T-helper 2 cell treated with Interferon-gamma antibody and Interleukin-4, amounts not matched to agents 100 ng/mL and 5 ng/mL, for 36 hours (primary cell): ENCODE data around the gene ADAM23. TPM values are rescaled to one million over a fixed set of nuclear protein-coding genes. Genes with fewer than 3 reads are reported as not detected.

Source experiments
- intact Hi-C: fragments of 100-400 bp; cut with micrococcal nuclease; formaldehyde crosslinking; loops from one replicate; pipeline ENCODE4 v1.15.1; 2023
- total RNA-seq: library from RNA; stranded (reverse); gene quantifications from 2 replicates; pipeline ENCODE4 v1.2.3, GENCODE V29; 2022

ADAM23 gene
- total RNA-seq, 1 donor from 2014 or later, result 0.18 TPM

DNA sequence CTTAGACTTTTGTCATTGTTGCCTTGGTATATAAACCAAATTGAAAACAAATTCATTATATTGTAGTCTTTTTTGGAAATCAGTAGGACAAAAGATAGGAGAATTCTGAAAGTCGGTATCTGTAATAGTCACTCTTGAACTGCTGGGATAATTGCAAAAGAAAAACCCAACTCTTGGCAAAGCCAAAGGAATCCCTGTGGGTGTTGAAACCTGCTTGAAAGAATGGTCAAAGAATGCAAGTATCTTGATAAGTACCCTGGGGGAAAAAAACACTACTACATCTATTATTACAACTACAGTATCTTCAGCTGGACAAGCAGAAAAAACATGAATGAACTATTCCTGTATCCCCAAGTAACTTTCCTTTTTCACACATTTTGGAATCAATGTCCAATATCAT, 191.7 kb downstream of the ADAM23 start:
- intact Hi-C loops, result no loop called here

DNA sequence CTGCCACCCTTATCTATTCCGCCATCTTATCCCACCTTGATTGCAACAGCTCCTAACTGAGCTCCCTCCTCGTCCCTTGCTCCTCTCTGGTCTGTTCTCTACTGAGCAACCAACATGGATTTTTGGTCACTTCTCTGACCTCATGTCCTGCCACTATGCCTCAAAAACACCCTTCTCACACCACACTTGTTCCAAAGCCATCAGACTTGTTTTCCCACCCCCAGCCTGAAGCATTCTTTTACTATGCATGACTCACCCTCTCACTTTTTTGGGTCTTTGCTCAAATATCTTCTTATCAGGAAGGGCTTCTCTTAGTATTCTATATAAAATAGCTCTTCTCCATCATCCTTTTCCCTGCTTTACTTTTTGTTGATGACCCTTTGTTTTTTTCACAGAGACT, 196.3 kb downstream of the ADAM23 start:
- intact Hi-C loops, result no loop called here

DNA sequence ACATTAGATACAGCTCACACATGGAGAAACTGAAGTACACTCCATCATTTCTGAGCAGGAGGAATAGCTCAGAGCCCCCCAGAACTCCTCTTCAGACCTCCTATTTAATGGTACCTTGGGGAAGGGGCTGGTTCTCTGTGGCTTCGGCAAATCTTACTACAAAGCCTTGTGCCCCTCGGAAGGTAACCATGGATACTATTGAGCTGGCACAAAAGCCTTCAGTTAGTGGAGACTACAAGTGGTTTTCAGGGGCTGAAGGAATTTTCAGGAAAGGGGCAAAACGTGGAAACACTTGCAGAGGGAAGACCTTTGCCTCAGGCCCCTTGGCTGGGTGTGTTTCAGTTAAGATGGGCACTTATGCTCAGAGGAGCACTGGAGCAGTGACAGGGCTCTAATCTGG, 197.9 kb downstream of the ADAM23 start:
- intact Hi-C loops, result no loop called here

DNA sequence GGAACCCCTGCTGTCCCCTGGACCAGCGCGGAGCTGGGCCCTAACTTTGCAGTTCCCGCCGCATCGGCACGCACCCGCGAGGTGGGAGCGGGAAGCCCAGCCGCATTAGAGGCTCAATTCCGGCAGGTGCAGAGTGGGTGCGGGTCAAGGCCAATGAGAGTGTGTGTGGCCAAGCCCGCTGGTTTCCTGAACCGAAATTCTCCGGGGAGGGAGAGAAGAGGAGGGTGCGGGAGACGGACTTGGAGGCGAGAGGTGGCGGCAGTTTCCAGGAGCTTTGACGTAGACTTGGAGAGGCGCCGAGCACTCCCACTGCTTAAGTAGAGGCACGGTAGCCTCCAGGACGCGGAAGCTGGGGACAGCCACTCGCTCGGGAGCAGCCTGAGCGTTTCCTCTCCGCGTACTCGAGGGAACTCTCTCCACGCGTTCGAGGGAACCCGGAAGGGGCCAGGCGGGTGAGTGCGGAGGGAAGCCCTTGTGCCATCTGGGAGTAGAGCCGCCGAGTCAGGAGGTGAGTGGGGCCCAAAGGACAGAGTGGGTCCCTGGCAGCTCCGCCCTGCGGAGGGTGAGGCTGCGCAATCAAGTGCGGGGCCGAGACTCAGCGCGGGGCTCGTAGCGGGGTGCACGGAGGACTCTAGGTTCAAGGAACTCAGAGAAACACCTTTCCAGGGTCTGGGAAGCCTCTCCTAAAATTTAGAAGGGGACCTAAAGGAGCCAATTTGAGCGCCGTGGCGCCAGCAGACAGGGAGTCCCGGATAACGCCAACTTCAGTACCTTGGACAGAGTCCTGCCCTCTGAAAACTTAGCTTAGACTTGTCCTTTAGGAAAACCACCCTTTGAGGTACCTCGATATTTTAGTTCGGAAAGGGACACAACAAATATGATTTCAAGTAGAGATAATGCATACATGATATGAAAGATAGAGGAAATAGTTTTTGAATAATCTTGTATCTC, 199.0 kb downstream of the ADAM23 start, which contains the start of gene FAM237A:
Gene FAM237A (plus strand): TSS at position 413 of the 951 bp plus-strand sequence. CDS start 1,750 bp downstream, outside the sequence.
- intact Hi-C loops, result no loop called here

DNA sequence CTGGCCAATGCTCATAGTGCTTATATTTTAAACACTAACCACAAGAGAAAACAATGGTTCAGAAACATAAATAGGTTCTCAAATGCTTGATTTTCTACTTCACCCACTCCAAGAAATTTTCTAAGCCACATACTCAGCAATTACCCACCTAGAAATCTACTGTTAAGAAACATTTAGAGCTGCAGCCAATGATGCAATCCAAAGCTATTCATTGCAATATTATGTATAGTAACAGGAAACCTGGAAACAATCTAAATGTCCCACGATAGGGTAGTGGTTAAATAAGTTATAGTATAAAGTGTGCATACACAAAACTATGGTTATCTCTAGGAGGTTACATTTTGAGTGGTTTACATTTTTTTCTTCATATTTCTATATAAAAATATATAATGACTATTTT, 204.7 kb downstream of the ADAM23 start:
- intact Hi-C loops, result no loop called here

DNA sequence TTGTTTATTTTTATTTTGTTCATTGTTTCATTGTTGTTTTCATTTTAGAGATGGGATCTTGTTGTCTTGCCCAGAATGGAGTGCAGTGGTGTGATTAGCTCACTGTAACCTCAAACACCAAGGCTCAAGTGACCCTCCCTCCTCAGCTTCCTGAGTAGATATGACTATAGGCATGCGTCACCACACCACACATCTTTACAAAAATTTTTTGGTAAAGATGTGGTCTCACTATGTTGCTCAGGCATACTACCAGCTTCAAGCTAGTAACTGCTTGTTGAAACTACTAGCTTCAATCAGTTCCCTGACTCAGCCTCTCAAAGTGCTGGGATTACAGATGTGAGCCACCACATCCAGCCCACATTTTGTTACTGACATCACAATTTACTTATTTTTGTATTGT, 213.8 kb downstream of the ADAM23 start:
- intact Hi-C loops, result no loop called here

DNA sequence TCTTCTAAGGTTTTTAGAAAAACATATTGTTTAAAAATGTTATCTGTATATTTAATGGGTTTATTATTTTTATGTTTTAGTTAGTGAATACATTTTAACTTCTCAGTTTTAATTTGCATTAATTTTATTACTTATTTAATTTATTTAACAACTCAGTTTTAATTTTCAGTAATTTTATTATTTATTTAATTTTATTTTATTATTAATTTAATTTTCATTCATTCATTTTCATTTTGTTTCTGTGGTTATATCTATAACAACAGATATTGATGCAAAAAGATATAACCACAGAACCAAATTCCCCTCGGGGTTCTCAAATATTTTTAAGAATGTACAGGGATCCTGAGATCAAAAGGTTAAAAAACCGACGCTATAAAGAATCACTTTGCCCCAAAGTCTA, 221.9 kb downstream of the ADAM23 start:
- intact Hi-C loops, result no loop called here

Other genes with a start within 250 kb of the ADAM23 start
- 6.9 and 7.5 TPM in 2 replicates for gene ZDBF2, start 168.9 kb upstream of the ADAM23 start, total RNA-seq
- not detected in 2 replicates for gene FAM237A, start 199.0 kb downstream of the ADAM23 start, total RNA-seq